ENCODE results near the gene C1QB. TPM values are rescaled to one million over a fixed set of nuclear protein-coding genes. Genes with fewer than 3 reads are reported as not detected.

The C1QB gene
- total and polyA plus RNA-seq, 2 of the 4 experiments (the other 2 are of a cell fraction), result not detected

DNA sequence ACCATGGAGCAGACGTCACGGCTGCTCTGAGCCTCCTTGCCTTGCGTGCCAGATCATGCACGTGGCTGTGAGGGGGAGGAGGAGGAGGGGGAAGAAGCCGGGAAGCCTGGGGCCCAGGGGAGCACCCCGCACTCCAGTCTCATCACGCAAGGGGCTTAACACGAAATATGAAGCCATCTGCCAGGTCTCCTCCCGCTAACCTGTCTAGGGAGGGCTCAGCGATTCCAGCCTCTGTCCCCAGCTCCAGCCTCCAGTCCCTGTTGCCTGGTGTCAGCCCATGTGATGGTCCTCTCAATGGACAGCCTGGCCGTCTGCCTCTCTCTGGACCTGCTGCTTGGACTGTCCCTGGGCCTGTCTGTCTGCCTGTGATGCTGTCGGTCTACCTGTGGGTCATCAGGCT, 39.1 kb upstream of the C1QB start:
- Histone ChIP-seq H4K20me1 (ENCODE audit: insufficient read depth, low read length) (peaks cover 4% of the 10 kb centered on the region; the same call in 1 of the 2 replicates), H3K14ac (replicated peaks; ENCODE audit: low read depth, low read length) (no peak overlapping the region), H2AK5ac (ENCODE audit: low read depth, low read length) (no peak overlapping the region), H3K9me1 (ENCODE audit: insufficient read depth, low read length) (no peaks in the 10 kb centered on the region; the same call in 1 of the 2 replicates), H3K9me3 (ENCODE audit: control insufficient read depth, insufficient read depth, low read length) (no peaks in the 10 kb centered on the region), H4K91ac (ENCODE audit: insufficient read depth, low read depth, low read length) (no peak overlapping the region), H3K56ac (ENCODE audit: extremely low read depth, insufficient read depth, low read length) (no peak overlapping the region), H2BK20ac (ENCODE audit: low read depth, low read length) (no peak overlapping the region), H3K4ac (ENCODE audit: low read depth, low read length) (no peak overlapping the region), H3K79me1 (ENCODE audit: low read depth in 1 of 2, low read length in 2 of 2) (no peaks in the 10 kb centered on the region), H2AFZ (replicated peaks; ENCODE audit: low read length, poor library complexity) (no peak overlapping the region), H3K9ac (ENCODE audit: low read depth, low read length) (no peak overlapping the region), H2BK5ac (ENCODE audit: low read depth, low read length, poor library complexity, severe bottlenecking) (no peak overlapping the region), H3K36me3 (ENCODE audit: control insufficient read depth, insufficient read depth, low read length) (no peaks in the 10 kb centered on the region), H3K27me3 (ENCODE audit: control insufficient read depth, insufficient read depth, low read length) (peaks cover 40% of the 10 kb centered on the region), H2BK120ac (ENCODE audit: low read depth, low read length) (no peak overlapping the region), H4K5ac (ENCODE audit: low read depth, low read length) (no peak overlapping the region), H3K23ac (ENCODE audit: low read depth, low read length) (no peak overlapping the region), H3K4me1 (ENCODE audit: control insufficient read depth, insufficient read depth, low read length) (no peaks in the 10 kb centered on the region), H3K4me3 (ENCODE audit: insufficient read depth, low read depth, low read length) (no peak overlapping the region), H3K27ac (ENCODE audit: insufficient read depth, low read length) (no peak overlapping the region), H3K18ac (ENCODE audit: low read depth, low read length) (no peak overlapping the region), H4K8ac (ENCODE audit: low read depth in 2 of 2, low read length in 2 of 2) (no peak overlapping the region), H3K4me2 (ENCODE audit: low read depth, low read length) (no peak overlapping the region), H2BK15ac (ENCODE audit: low read depth, low read length) (no peak overlapping the region), H2AK9ac (replicated peaks; ENCODE audit: low read depth, low read length, poor library complexity) (no peak overlapping the region)
- CTCF ChIA-PET, result no interaction called here
- 45% methylated on average over 7 of the region's 12 CpGs; no CpG with 5 or more reads in 1 of the 2 experiments for WGBS, 2 experiments (ENCODE audit: extremely low coverage in 2 of 2, insufficient read length in 1 of 2)
- in situ Hi-C loops (cut with MboI; ENCODE audit: low sequenced_read_pairs), result no loop called here
- TF ChIP-seq MAFK (IDR thresholded peaks at IDR 0.05; ENCODE audit: low read depth, low read length), result no peak
- TF ChIP-seq SMC3 (IDR thresholded peaks at IDR 0.05; ENCODE audit: low read depth, low read length), result no peak
- no peak for TF ChIP-seq RFX5 (IDR thresholded peaks at IDR 0.05; ENCODE audit: low read depth, low read length)
- TF ChIP-seq RAD21 (IDR thresholded peaks at IDR 0.05; ENCODE audit: low read length), result no peak
- no peak for TF ChIP-seq FOS (IDR thresholded peaks at IDR 0.05; ENCODE audit: low read depth, low read length)
- no peak for TF ChIP-seq CEBPB (IDR thresholded peaks at IDR 0.05; ENCODE audit: low read depth, low read length)
- no peak for TF ChIP-seq MXI1 (IDR thresholded peaks at IDR 0.05; ENCODE audit: borderline replicate concordance, low read depth, low read length)
- TF ChIP-seq, protein P1, sequence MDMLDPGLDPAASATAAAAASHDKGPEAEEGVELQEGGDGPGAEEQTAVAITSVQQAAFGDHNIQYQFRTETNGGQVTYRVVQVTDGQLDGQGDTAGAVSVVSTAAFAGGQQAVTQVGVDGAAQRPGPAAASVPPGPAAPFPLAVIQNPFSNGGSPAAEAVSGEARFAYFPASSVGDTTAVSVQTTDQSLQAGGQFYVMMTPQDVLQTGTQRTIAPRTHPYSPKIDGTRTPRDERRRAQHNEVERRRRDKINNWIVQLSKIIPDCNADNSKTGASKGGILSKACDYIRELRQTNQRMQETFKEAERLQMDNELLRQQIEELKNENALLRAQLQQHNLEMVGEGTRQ (IDR thresholded peaks at IDR 0.05; ENCODE audit: low read depth, low read length), result no peak
- TF ChIP-seq, protein P2, sequence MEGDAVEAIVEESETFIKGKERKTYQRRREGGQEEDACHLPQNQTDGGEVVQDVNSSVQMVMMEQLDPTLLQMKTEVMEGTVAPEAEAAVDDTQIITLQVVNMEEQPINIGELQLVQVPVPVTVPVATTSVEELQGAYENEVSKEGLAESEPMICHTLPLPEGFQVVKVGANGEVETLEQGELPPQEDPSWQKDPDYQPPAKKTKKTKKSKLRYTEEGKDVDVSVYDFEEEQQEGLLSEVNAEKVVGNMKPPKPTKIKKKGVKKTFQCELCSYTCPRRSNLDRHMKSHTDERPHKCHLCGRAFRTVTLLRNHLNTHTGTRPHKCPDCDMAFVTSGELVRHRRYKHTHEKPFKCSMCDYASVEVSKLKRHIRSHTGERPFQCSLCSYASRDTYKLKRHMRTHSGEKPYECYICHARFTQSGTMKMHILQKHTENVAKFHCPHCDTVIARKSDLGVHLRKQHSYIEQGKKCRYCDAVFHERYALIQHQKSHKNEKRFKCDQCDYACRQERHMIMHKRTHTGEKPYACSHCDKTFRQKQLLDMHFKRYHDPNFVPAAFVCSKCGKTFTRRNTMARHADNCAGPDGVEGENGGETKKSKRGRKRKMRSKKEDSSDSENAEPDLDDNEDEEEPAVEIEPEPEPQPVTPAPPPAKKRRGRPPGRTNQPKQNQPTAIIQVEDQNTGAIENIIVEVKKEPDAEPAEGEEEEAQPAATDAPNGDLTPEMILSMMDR (conservative IDR thresholded peaks at IDR 0.05; ENCODE audit: low read depth, low read length), result no peak
- TF ChIP-seq, protein P3, sequence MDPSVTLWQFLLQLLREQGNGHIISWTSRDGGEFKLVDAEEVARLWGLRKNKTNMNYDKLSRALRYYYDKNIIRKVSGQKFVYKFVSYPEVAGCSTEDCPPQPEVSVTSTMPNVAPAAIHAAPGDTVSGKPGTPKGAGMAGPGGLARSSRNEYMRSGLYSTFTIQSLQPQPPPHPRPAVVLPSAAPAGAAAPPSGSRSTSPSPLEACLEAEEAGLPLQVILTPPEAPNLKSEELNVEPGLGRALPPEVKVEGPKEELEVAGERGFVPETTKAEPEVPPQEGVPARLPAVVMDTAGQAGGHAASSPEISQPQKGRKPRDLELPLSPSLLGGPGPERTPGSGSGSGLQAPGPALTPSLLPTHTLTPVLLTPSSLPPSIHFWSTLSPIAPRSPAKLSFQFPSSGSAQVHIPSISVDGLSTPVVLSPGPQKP (IDR thresholded peaks at IDR 0.05; ENCODE audit: borderline replicate concordance, low read depth, low read length), result no peak
- no peak for TF ChIP-seq CHD1 (IDR thresholded peaks at IDR 0.05; ENCODE audit: low read depth, low read length)
- TF ChIP-seq NFE2L2 (IDR thresholded peaks at IDR 0.05; ENCODE audit: low read depth, low read length), result no peak
- no peak for TF ChIP-seq POLR2A (IDR thresholded peaks at IDR 0.05; ENCODE audit: low read depth, low read length)
- TF ChIP-seq RCOR1 (IDR thresholded peaks at IDR 0.05; ENCODE audit: insufficient replicate concordance, low read length), result no peak
- ATAC-seq (ENCODE audit: low read depth), result no peak
- no peak for DNase-seq
- BruUV-seq (replicated peaks), result no TSS peak
- POLR2A ChIA-PET (ENCODE audit: unreplicated experiment), result no interaction called here
- dilution Hi-C loops (cut with HindIII; ENCODE audit: low sequenced_read_pairs, unreplicated experiment), result no loop called here
- intact Hi-C loops (cut with micrococcal nuclease), result no loop called here
